Spleen (tissue), 7 donors: ENCODE results near the gene CEBPZOS.

ENCODE experiments used
- POLR2A ChIP-seq, 3 donors: fragments of 450-650 bp; IDR thresholded peaks; one replicate each; pipeline ENCODE4 v1.5.1; 2017; ENCODE audit warnings: antibody characterized with exemption in 3 of 3, mild to moderate bottlenecking in 1 of 3
- TF ChIP-seq, protein P1 (sequence below), 11 experiments: fragments of 200-600 bp in 7 of 11; fragments of 450-650 bp in 4 of 11; sonication (generic) in 4 of 11; IDR thresholded peaks in 8 of 11; conservative IDR thresholded peaks in 3 of 11; 1 replicate in 7 of 11; 2 replicates in 4 of 11; pipeline versions ENCODE4 v1.4.0 to v1.8.0; 2016 to 2021; ENCODE audit warnings: antibody characterized with exemption in 11 of 11, inconsistent platforms in 4 of 11, mild to moderate bottlenecking in 1 of 11
- donor health status: DM: no; HTN: no; CAD: no; lungs with moderate emphysema.
- donor health status: DM: no; HTN: no; CAD: no.
- donor health status: DM: no; HTN: no; CAD: no.

DNA sequence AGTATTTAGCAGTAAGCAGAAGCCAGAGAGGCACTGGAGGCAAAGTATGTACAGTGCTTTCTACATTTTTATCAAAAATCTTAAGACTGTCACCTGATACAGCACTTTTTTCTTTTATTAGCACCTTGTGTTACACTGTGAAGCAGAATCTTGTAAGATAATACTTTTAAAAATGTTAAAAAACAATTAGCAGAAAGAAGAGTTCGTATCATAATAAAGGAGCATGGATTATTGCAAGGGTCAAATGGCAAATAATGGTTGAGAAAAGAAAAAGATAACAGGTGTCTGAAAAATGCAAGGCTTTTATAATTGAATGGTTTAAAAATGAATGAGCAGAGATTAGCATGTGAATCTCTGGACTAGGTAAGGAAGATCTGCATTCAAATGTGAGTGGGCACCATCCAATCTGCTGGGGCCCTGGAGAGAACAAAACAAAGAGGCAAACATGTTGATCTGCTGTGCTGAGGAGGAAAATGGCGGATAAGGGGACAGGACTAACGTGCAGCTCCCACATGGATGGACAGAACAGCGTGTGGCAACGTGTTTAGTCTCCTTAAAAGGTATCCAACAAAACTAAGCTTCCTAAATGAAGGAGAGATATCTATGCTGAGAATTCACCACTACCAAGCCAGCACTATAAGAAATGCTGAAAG, 9.5 kb downstream of the CEBPZOS start:
- TF ChIP-seq, protein P1, sequence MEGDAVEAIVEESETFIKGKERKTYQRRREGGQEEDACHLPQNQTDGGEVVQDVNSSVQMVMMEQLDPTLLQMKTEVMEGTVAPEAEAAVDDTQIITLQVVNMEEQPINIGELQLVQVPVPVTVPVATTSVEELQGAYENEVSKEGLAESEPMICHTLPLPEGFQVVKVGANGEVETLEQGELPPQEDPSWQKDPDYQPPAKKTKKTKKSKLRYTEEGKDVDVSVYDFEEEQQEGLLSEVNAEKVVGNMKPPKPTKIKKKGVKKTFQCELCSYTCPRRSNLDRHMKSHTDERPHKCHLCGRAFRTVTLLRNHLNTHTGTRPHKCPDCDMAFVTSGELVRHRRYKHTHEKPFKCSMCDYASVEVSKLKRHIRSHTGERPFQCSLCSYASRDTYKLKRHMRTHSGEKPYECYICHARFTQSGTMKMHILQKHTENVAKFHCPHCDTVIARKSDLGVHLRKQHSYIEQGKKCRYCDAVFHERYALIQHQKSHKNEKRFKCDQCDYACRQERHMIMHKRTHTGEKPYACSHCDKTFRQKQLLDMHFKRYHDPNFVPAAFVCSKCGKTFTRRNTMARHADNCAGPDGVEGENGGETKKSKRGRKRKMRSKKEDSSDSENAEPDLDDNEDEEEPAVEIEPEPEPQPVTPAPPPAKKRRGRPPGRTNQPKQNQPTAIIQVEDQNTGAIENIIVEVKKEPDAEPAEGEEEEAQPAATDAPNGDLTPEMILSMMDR (IDR thresholded peaks at IDR 0.05 in 8 of 11, conservative IDR thresholded peaks at IDR 0.05 in 3 of 11): no peak
- no peak for TF ChIP-seq POLR2A (IDR thresholded peaks at IDR 0.05)
